ENCODE data around the gene HGFAC.

The HGFAC gene

DNA sequence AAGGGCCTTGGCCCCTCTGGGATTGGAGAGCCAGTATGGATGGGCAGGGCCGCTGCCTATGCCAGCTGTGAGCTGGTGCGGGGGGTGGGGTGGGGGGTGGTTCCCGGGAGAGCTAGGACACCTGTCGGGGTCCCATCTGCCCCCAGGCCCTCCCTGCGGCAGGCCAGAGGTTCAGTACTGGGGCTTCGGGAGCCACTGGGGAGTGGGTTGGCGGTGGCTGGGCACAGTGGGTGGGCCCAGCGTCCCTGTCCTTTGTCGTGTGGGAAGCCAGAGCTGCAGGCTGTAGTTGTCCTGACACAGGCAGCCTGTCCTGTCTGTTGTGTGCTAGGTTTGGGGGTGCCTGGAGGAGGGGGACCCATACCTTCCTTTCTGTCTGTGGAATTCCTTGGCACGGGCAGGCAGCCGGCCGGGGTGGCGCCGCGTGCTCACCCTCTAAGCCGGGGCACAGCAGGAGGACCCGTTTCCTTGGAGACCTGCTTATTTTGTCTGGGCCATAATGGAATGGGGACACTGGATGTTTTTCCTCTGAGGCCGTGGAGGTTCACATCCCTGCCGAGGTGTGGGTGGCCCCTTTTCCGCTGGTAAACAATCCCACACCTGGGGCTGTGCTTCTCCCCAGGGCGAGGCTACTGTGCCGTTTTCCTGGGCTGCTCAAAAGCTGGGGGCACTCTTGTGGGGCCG lies 36.1 kb downstream of the HGFAC start:
- no peaks in the 10 kb centered on the region for H3K36me3 ChIP-seq (ENCODE audit: control insufficient read depth, insufficient read depth, low read length)
- WGBS, 2 experiments (ENCODE audit: insufficient coverage in 2 of 2) = 71 to 75% methylated on average over 17 to 21 of the region's 23 CpGs
- no peak overlapping the region for H3K27ac ChIP-seq (ENCODE audit: low read depth, low read length, severe bottlenecking)
- H3K9me3 ChIP-seq (ENCODE audit: control insufficient read depth, low read length) = no peaks in the 10 kb centered on the region
- peaks cover 6% of the 10 kb centered on the region for H3K4me1 ChIP-seq (ENCODE audit: control insufficient read depth, insufficient read depth, low read length, poor library complexity, severe bottlenecking)
- no peak overlapping the region for H3K4me3 ChIP-seq (ENCODE audit: extremely low read depth, insufficient read depth, low read length, poor library complexity, severe bottlenecking)

DNA sequence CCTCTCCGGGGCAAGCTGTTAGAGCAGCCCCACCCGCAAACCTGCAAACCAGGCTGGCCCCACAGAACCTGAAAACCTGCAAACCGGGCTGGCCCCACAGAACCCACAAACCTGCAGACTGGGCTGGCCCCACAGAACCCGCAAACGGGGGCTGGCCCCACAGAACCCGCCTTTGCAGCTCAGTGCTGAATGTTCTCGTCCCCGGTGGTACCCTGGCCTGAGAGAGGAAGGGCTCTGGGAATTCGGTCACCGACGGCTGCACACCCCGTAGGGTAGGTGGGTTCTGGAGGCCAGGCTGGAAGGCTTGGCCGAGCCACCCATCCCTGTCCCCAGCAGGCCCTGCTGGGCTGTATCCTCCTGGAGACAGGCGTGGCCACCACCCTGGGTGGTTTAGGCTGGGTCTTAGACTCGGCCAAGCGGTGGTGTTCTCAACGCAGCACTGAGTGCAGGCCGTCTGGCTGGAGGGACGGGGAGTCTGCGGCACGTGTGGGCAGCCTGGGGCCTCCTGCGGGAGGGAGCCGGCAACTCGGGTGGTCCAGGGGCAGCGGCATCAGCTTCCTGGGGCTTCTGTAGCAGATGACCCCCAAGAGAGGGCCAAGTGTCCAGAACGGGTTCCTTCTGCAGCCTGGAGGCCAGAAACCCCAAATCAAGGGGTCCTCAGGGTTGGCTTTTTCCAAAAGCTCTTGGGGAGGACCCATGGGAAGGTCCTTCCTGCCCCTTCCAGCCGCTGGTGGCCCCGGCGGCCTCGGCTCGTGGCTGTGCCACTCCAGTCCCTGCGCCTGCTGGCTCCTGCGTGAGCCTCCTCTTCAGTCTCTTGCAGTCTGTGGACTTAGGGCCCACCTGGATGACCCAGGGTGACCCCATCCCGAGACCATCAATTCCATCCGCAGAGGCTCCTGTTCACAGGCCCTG lies 36.9 kb downstream of the HGFAC start:
- H3K9me3 ChIP-seq (ENCODE audit: control insufficient read depth, low read length) = no peaks in the 10 kb centered on the region
- H3K36me3 ChIP-seq (ENCODE audit: control insufficient read depth, insufficient read depth, low read length) = no peaks in the 10 kb centered on the region
- peaks cover 6% of the 10 kb centered on the region for H3K4me1 ChIP-seq (ENCODE audit: control insufficient read depth, insufficient read depth, low read length, poor library complexity, severe bottlenecking)
- H3K27ac ChIP-seq (ENCODE audit: low read depth, low read length, severe bottlenecking) = no peak overlapping the region
- 92 to 94% methylated on average over 33 to 35 of the region's 35 CpGs for WGBS, 2 experiments (ENCODE audit: insufficient coverage in 2 of 2)
- H3K4me3 ChIP-seq (ENCODE audit: extremely low read depth, insufficient read depth, low read length, poor library complexity, severe bottlenecking) = no peak overlapping the region

DNA sequence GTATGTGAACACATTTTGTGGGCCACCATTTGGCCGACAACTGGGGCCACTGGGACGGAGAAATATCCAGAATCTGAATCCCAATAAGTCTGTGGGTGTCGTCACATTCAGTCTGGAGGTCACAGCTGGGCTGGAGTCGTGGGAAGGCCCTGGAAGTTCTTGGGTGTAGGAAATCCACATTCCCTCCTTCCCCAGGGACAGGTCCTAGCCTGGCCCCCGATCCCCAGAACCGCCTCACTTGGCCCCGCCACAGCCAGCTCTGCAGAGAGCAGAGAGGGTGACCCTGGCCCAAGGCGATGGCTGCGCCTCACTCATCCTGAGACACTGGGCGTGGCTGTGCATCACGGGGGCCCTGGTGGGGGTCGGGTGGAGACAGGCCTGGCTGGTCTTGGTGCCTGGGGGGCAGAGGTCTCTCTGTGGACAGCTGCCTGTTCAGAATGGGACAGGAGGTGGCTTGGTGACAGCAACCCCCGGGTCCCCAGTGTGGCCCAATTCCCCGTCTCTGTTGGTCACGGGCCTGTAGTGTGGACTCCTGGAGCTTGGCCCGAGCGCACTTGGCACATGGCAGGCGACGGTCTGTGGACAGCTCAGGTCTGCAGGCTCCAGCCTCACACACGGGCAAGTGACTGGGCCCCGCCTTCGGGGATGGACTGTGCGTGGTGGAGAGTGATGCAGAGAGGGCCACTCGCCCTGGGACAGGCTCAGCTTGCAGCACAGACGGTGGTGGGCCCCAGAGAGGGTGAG lies 37.8 kb downstream of the HGFAC start:
- no peaks in the 10 kb centered on the region for H3K9me3 ChIP-seq (ENCODE audit: control insufficient read depth, low read length)
- H3K36me3 ChIP-seq (ENCODE audit: control insufficient read depth, insufficient read depth, low read length) = no peaks in the 10 kb centered on the region
- peaks cover 6% of the 10 kb centered on the region for H3K4me1 ChIP-seq (ENCODE audit: control insufficient read depth, insufficient read depth, low read length, poor library complexity, severe bottlenecking)
- no peak overlapping the region for H3K4me3 ChIP-seq (ENCODE audit: extremely low read depth, insufficient read depth, low read length, poor library complexity, severe bottlenecking)
- no peak overlapping the region for H3K27ac ChIP-seq (ENCODE audit: low read depth, low read length, severe bottlenecking)
- WGBS, 2 experiments (ENCODE audit: insufficient coverage in 2 of 2) = 92 to 93% methylated on average over 18 to 23 of the region's 25 CpGs

DNA sequence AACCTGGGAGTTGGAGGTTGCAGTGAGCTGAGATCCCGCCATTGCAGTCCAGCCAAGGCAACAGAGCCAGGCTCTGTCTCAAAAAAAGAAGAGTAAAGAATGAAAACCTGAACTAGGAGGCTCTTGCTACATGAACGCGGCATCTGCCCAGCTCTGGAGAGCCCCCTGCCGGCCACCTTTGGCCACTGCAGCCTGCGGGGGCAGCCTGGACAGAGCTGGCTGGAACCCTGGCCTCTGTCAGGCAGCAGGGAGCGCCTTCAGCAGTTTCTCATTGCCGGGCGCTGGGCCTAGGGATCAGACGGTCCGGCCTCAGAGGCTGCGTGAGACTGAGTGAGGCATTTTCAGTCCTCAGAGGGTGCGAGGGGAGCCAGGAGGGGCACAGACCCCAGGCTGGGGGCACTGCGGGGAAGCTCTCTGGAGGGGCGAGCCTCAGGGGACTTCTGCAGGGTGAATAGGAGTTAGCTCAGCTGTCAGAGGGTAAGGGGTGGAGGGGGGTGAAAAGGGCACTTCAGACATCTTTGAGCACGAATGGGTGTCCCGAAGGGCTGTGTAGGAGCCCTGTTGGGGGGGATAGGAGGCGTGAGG lies 38.9 kb downstream of the HGFAC start:
- WGBS, 2 experiments (ENCODE audit: insufficient coverage in 2 of 2) = 3% methylated on average over 15 of the region's 17 CpGs
- H3K4me3 ChIP-seq (ENCODE audit: extremely low read depth, insufficient read depth, low read length, poor library complexity, severe bottlenecking) = no peak overlapping the region
- H3K4me1 ChIP-seq (ENCODE audit: control insufficient read depth, insufficient read depth, low read length, poor library complexity, severe bottlenecking) = peaks cover 12% of the 10 kb centered on the region
- no peaks in the 10 kb centered on the region for H3K36me3 ChIP-seq (ENCODE audit: control insufficient read depth, insufficient read depth, low read length)
- H3K27ac ChIP-seq (ENCODE audit: low read depth, low read length, severe bottlenecking) = no peak overlapping the region
- H3K9me3 ChIP-seq (ENCODE audit: control insufficient read depth, low read length) = no peaks in the 10 kb centered on the region

DNA sequence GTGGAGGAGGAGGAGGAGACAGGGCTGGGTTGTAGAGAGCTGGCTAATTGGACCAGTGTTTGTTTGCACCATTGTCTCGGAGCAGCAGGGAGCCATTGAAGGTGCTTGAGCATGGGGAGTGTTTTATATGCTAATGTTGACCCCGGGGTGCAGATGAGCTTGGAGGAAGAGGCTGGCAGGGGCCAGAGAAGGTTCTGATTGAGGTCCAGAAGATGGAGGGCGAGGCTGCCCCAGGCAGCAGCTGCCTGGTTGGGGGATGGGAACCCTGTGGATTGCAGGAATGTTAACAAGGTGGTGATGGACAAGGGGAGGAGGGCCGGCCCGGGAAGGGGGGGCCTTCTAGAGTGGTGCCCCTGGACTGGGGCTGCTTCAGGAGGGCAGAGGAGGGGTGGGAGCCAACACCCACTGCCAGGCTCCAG lies 39.4 kb downstream of the HGFAC start:
- Histone ChIP-seq H3K4me1 (ENCODE audit: control insufficient read depth, insufficient read depth, low read length, poor library complexity, severe bottlenecking) (peaks cover 14% of the 10 kb centered on the region), H3K27ac (ENCODE audit: low read depth, low read length, severe bottlenecking) (no peak overlapping the region), H3K4me3 (ENCODE audit: extremely low read depth, insufficient read depth, low read length, poor library complexity, severe bottlenecking) (no peak overlapping the region), H3K9me3 (ENCODE audit: control insufficient read depth, low read length) (no peaks in the 10 kb centered on the region), H3K36me3 (ENCODE audit: control insufficient read depth, insufficient read depth, low read length) (no peaks in the 10 kb centered on the region)
- 18 to 19% methylated on average over 5 of the region's 5 CpGs for WGBS, 2 experiments (ENCODE audit: insufficient coverage in 2 of 2)

DNA sequence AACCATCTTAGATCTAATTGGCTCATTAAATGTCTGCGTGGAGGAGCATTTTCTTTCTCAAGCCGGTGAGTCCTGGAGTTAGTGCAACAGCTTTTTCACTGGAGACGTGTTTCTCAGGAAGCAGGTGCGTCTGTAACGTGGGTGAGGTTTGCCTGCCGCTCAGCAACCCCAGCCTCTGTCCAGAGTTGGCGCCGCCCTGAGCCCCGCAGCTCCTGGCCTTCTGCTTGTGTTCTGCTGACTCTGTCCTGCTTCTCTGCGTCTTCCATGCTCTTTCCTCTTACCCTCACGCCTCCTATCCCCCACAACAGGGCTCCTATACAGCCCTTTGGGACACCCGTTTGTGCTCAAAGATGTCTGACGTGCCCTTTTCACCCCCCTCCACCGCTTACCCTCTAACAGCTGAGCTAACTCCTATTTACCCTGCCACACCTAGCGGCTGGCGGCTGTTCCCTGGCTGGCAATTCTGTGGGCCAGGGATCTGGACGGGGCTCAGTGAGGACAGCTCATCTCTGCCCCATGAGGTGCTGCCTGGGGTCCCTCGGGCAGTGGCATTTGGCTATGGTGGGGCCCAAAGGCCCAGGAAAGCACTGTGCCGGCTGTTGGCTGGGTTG lies 40.1 kb downstream of the HGFAC start:
- no peaks in the 10 kb centered on the region for H3K9me3 ChIP-seq (ENCODE audit: control insufficient read depth, low read length)
- no peak overlapping the region for H3K4me3 ChIP-seq (ENCODE audit: extremely low read depth, insufficient read depth, low read length, poor library complexity, severe bottlenecking)
- WGBS, 2 experiments (ENCODE audit: insufficient coverage in 2 of 2) = 70% methylated on average over 18 to 19 of the region's 19 CpGs
- H3K36me3 ChIP-seq (ENCODE audit: control insufficient read depth, insufficient read depth, low read length) = no peaks in the 10 kb centered on the region
- H3K4me1 ChIP-seq (ENCODE audit: control insufficient read depth, insufficient read depth, low read length, poor library complexity, severe bottlenecking) = peaks cover 18% of the 10 kb centered on the region
- H3K27ac ChIP-seq (ENCODE audit: low read depth, low read length, severe bottlenecking) = no peak overlapping the region

DNA sequence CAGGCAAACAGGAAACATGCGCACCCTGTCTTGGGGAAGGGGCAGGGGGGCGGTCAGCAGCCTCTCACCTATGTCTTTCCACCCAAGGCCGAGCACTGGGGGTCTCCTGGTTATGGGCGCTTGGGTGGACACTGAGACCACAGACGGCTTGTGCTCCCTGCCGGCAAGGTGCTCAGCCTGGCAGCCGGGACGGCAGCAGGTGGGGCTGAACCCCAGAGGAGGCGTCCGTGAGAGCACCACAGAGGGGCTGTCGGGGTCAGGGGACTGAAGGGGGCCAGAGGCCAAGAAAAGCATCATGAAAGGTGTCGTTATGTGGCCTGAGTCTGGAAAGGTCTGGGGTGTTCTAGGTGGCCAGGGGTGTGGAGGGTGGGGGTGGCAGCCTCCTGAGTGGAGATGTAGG lies 40.9 kb downstream of the HGFAC start:
- no peak overlapping the region for H3K27ac ChIP-seq (ENCODE audit: low read depth, low read length, severe bottlenecking)
- no peaks in the 10 kb centered on the region for H3K36me3 ChIP-seq (ENCODE audit: control insufficient read depth, insufficient read depth, low read length)
- H3K4me1 ChIP-seq (ENCODE audit: control insufficient read depth, insufficient read depth, low read length, poor library complexity, severe bottlenecking) = peaks cover 18% of the 10 kb centered on the region
- H3K9me3 ChIP-seq (ENCODE audit: control insufficient read depth, low read length) = no peaks in the 10 kb centered on the region
- WGBS, 2 experiments (ENCODE audit: insufficient coverage in 2 of 2) = 79 to 94% methylated on average over 9 to 12 of the region's 12 CpGs
- H3K4me3 ChIP-seq (ENCODE audit: extremely low read depth, insufficient read depth, low read length, poor library complexity, severe bottlenecking) = no peak overlapping the region

DNA sequence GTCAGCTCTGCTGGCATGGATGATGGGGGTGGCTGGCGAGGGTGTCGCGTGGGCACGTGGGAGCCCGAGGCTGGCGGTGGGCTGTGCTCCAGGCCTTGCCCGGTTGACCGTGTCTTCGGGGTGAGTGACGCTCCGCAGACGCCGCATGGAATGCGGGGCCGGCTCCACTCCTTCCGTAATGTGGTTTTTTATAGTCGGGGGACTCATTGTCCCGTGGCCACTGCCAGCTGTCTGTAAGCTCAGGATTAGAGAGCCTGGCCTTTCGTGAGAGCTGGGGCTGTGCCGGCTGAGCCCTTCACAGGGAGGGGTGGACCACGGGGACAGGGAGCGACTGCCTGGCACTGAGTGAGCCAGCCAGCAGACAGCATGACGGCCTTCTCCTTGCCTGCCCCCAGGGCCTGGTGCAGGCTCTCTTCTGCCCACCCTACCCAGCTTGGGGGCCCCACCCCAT lies 41.7 kb downstream of the HGFAC start:
- no peaks in the 10 kb centered on the region for H3K36me3 ChIP-seq (ENCODE audit: control insufficient read depth, insufficient read depth, low read length)
- no peak overlapping the region for H3K4me3 ChIP-seq (ENCODE audit: extremely low read depth, insufficient read depth, low read length, poor library complexity, severe bottlenecking)
- H3K27ac ChIP-seq (ENCODE audit: low read depth, low read length, severe bottlenecking) = no peak overlapping the region
- H3K4me1 ChIP-seq (ENCODE audit: control insufficient read depth, insufficient read depth, low read length, poor library complexity, severe bottlenecking) = peaks cover 18% of the 10 kb centered on the region
- H3K9me3 ChIP-seq (ENCODE audit: control insufficient read depth, low read length) = no peaks in the 10 kb centered on the region
- WGBS, 2 experiments (ENCODE audit: insufficient coverage in 2 of 2) = 76 to 79% methylated on average over 19 of the region's 23 CpGs

DNA sequence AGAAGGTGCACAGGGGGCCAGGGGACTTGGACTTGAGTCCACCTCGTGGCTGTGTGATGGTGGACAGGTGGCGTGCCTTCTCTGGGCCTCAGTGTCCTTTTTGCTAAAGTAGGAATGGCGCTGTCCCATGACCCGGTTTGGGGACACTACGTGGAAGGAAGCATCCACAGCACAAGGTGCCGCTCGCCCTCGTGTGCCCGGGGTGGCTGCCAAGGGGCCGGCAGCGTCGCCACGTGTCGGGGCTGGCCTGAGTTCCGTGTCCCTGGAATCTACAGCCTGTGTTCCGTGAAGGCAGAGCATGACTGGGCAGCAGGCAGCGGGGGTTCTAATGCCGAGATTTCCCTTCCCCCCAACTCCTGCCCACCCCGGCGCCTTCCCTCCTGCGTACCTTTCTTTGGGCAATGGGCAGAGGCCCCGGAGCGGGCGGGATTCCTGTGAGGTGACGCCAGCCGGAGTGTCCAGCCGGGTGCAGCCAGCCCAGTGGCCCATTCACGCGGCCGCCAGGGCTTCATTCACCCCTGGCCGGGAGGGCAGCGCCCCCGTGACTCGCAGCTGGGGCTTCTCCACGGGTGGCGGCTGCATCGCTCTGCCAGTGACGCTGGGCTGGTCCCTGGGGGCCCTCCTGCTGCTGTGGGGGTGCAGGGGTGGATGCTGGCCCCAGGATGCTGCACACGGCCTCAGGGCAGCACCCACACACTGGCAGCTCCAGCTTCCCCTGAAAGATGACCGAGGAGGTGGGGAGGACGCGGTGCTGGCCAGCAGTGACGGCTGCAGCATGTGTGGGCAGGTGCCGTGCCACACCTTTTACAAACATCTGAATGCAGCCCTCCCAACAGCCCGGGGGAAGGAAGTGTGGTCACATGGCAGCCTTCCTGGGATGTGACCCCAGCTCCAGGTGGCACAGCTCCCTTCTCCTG lies 42.5 kb downstream of the HGFAC start:
- Histone ChIP-seq H3K9me3 (ENCODE audit: control insufficient read depth, low read length) (no peaks in the 10 kb centered on the region), H3K4me3 (ENCODE audit: extremely low read depth, insufficient read depth, low read length, poor library complexity, severe bottlenecking) (no peak overlapping the region), H3K27ac (ENCODE audit: low read depth, low read length, severe bottlenecking) (no peak overlapping the region), H3K4me1 (ENCODE audit: control insufficient read depth, insufficient read depth, low read length, poor library complexity, severe bottlenecking) (peaks cover 18% of the 10 kb centered on the region), H3K36me3 (ENCODE audit: control insufficient read depth, insufficient read depth, low read length) (no peaks in the 10 kb centered on the region)
- 62 to 65% methylated on average over 38 to 43 of the region's 45 CpGs for WGBS, 2 experiments (ENCODE audit: insufficient coverage in 2 of 2)

All from mesodermal cell (in vitro differentiated cells).